D721Med (cell line): ENCODE measurements around the gene SPAG6.

Source experiments
- DNase-seq: peaks from one replicate; pipeline ENCODE4 v3.0.0; 2011; ENCODE audit warnings: low spot score; ENCODE audit not compliant: insufficient read length
- FAIRE-seq: peaks from 2 replicates; lab custom pipeline; 2011; peaks lifted over from hg19 to GRCh38; lab: Jason Lieb, UNC
- CTCF ChIP-seq: IDR thresholded peaks from 2 replicates; pipeline ENCODE4 v1.5.1; 2012; ENCODE audit warnings: mild to moderate bottlenecking, control low read depth; ENCODE audit not compliant: insufficient read depth; ENCODE audit errors: missing control alignments

SPAG6 gene

GRCh38 chr10:22318772-22319171, 26.5 kb upstream of the SPAG6 start:
- TF ChIP-seq CTCF = no peak
- DNase-seq (no peak), FAIRE-seq (no peak)

- FAIRE-seq = no peak
- no peak for DNase-seq
- no peak for TF ChIP-seq CTCF
Observed at GRCh38 chr10:22319547-22319979, 25.7 kb upstream of the SPAG6 start.

- FAIRE-seq (no peak), DNase-seq (no peak)
- no peak for TF ChIP-seq CTCF
Observed at GRCh38 chr10:22319980-22320558, 25.2 kb upstream of the SPAG6 start.

GRCh38 chr10:22320591-22321155, 24.6 kb upstream of the SPAG6 start, which contains the start of gene BMI1:
TSS of gene BMI1 (plus strand) at chr10:22321099. CDS start at chr10:22326450, 5,351 bp downstream.
- no peak for FAIRE-seq
- no peak for TF ChIP-seq CTCF
- no peak for DNase-seq

- no peak for TF ChIP-seq CTCF
- FAIRE-seq (no peak), DNase-seq (no peak)
Observed at GRCh38 chr10:22321156-22321923, 24.0 kb upstream of the SPAG6 start.

GRCh38 chr10:22321924-22322640, 23.2 kb upstream of the SPAG6 start:
- DNase-seq (no peak), FAIRE-seq (no peak)
- TF ChIP-seq CTCF = no peak
